ENCODE measurements around the gene TMEM98. TPM values are rescaled to one million over a fixed set of nuclear protein-coding genes. Genes with fewer than 3 reads are reported as not detected.

TMEM98 gene
- total RNA-seq, 2 experiments from 2014 or later: not detected

DNA sequence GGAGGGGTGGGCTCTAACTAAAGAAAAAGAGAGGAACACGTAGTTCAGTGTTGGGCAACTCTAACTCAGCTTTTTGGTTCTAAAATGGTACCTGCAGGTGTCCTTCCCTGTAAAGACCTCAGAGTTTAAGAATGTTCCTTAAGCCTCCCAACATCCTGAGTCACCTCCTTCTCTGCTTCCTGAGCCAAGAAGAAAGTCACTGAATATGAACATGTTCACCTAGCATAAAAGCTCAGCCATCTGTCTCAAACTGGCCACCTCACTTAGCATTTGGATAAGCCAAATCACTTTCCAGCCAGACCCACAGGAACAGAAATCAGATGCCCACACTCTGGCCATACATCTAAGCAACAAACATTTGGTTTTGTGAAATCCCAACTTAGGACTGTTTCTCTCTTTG, 3.7 kb downstream of the TMEM98 start:
- no TSS peak for BruUV-seq (replicated peaks)
- H3K36me3 ChIP-seq (ENCODE audit: insufficient read depth, low read length): no peaks in the 10 kb centered on the region
- no peak overlapping the region for H3K4me3 ChIP-seq (ENCODE audit: low read depth, low read length, poor library complexity, severe bottlenecking)
- no peak overlapping the region for H3K27ac ChIP-seq (ENCODE audit: low read depth, low read length, poor library complexity, severe bottlenecking)
- CTCF ChIA-PET (ENCODE audit: unreplicated experiment): no interaction called here
- DNase-seq (ENCODE audit: low spot score): no peak
- intact Hi-C loops (cut with micrococcal nuclease; ENCODE audit: unreplicated experiment): no loop called here
- no peaks in the 10 kb centered on the region for H3K4me1 ChIP-seq (ENCODE audit: insufficient read depth, low read length, poor library complexity, severe bottlenecking)
- H3K9me3 ChIP-seq (ENCODE audit: low read length): no peaks in the 10 kb centered on the region
- TF ChIP-seq, protein P1, sequence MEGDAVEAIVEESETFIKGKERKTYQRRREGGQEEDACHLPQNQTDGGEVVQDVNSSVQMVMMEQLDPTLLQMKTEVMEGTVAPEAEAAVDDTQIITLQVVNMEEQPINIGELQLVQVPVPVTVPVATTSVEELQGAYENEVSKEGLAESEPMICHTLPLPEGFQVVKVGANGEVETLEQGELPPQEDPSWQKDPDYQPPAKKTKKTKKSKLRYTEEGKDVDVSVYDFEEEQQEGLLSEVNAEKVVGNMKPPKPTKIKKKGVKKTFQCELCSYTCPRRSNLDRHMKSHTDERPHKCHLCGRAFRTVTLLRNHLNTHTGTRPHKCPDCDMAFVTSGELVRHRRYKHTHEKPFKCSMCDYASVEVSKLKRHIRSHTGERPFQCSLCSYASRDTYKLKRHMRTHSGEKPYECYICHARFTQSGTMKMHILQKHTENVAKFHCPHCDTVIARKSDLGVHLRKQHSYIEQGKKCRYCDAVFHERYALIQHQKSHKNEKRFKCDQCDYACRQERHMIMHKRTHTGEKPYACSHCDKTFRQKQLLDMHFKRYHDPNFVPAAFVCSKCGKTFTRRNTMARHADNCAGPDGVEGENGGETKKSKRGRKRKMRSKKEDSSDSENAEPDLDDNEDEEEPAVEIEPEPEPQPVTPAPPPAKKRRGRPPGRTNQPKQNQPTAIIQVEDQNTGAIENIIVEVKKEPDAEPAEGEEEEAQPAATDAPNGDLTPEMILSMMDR (conservative IDR thresholded peaks at IDR 0.05; ENCODE audit: low read length): no peak
- TF ChIP-seq EZH2phosphoT487 (IDR thresholded peaks at IDR 0.05; ENCODE audit: borderline replicate concordance, low read depth, low read length): no peak
- H2AFZ ChIP-seq (ENCODE audit: low read length): no peak overlapping the region
- no peak overlapping the region for H3K4me2 ChIP-seq (ENCODE audit: low read length)
- no peaks in the 10 kb centered on the region for H3K9me2 ChIP-seq (ENCODE audit: insufficient read depth, low read length)
- POLR2A ChIA-PET: no interaction called here
- H4K20me1 ChIP-seq (ENCODE audit: insufficient read depth, low read length): no peaks in the 10 kb centered on the region
- no peaks in the 10 kb centered on the region for H3K79me2 ChIP-seq (ENCODE audit: insufficient read depth, low read depth, low read length)

DNA sequence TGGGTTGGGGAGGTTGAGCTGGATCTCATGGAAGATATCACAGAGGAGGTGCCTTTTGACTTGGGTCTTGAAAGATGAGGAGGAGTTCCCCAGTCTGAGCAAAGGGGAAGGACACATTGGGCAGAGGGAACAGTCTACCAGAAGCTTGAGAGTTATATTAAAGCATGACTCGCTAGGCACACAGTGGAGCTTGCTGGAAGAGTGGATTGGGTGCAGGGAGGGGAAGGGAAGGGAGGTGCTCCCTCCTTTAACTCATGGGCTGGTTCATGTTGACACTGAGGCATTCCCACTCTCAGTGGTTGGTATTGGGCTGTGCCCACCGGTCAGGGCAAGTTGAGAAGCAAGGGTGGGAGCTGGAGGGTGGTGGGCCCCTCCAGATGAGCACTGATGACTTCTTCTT, 5.9 kb downstream of the TMEM98 start:
- BruUV-seq (replicated peaks): no TSS peak
- no peak overlapping the region for H3K4me3 ChIP-seq (ENCODE audit: low read depth, low read length, poor library complexity, severe bottlenecking)
- POLR2A ChIA-PET: no interaction called here
- no peaks in the 10 kb centered on the region for H3K9me2 ChIP-seq (ENCODE audit: insufficient read depth, low read length)
- CTCF ChIA-PET (ENCODE audit: unreplicated experiment): no interaction called here
- no peak for DNase-seq (ENCODE audit: low spot score)
- H3K79me2 ChIP-seq (ENCODE audit: insufficient read depth, low read depth, low read length): no peaks in the 10 kb centered on the region
- no peak overlapping the region for H2AFZ ChIP-seq (ENCODE audit: low read length)
- intact Hi-C loops (cut with micrococcal nuclease; ENCODE audit: unreplicated experiment): no loop called here
- H3K4me2 ChIP-seq (ENCODE audit: low read length): no peak overlapping the region
- TF ChIP-seq EZH2phosphoT487 (IDR thresholded peaks at IDR 0.05; ENCODE audit: borderline replicate concordance, low read depth, low read length): no peak
- TF ChIP-seq, protein P1 (conservative IDR thresholded peaks at IDR 0.05; ENCODE audit: low read length): no peak
- H3K27ac ChIP-seq (ENCODE audit: low read depth, low read length, poor library complexity, severe bottlenecking): no peak overlapping the region
- H3K4me1 ChIP-seq (ENCODE audit: insufficient read depth, low read length, poor library complexity, severe bottlenecking): no peaks in the 10 kb centered on the region
- no peaks in the 10 kb centered on the region for H3K9me3 ChIP-seq (ENCODE audit: low read length)
- no peaks in the 10 kb centered on the region for H4K20me1 ChIP-seq (ENCODE audit: insufficient read depth, low read length)
- no peaks in the 10 kb centered on the region for H3K36me3 ChIP-seq (ENCODE audit: insufficient read depth, low read length)

DNA sequence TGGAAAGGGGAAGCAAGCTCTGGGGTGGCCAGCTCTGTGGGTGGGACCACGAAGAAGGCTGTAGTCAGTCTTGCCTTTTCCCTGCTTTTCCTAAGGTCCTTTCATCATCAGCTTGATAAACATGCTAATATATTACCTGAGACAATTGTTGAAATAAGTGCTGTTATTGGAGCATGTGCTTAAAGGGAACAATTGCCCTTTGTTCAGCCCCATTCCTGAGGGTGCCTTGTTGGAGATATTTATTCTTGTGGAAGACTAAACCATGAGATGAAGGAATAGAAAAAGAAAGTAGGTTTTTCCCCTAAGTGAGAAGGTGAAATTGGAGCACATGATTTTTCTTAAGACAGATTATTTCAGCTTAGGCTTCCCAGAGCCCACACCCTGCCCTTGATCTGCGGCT, 7.8 kb downstream of the TMEM98 start:
- Histone ChIP-seq H3K36me3 (ENCODE audit: insufficient read depth, low read length) (no peaks in the 10 kb centered on the region), H3K79me2 (ENCODE audit: insufficient read depth, low read depth, low read length) (no peaks in the 10 kb centered on the region), H3K9me2 (ENCODE audit: insufficient read depth, low read length) (no peaks in the 10 kb centered on the region), H4K20me1 (ENCODE audit: insufficient read depth, low read length) (no peaks in the 10 kb centered on the region), H3K27ac (ENCODE audit: low read depth, low read length, poor library complexity, severe bottlenecking) (no peak overlapping the region), H2AFZ (ENCODE audit: low read length) (no peak overlapping the region), H3K4me2 (ENCODE audit: low read length) (no peak overlapping the region), H3K4me3 (ENCODE audit: low read depth, low read length, poor library complexity, severe bottlenecking) (no peak overlapping the region), H3K4me1 (ENCODE audit: insufficient read depth, low read length, poor library complexity, severe bottlenecking) (no peaks in the 10 kb centered on the region), H3K9me3 (ENCODE audit: low read length) (no peaks in the 10 kb centered on the region)
- intact Hi-C loops (cut with micrococcal nuclease; ENCODE audit: unreplicated experiment): no loop called here
- no TSS peak for BruUV-seq (replicated peaks)
- TF ChIP-seq, protein P1 (conservative IDR thresholded peaks at IDR 0.05; ENCODE audit: low read length): no peak
- no peak for TF ChIP-seq EZH2phosphoT487 (IDR thresholded peaks at IDR 0.05; ENCODE audit: borderline replicate concordance, low read depth, low read length)
- ChIA-PET POLR2A (no interaction called here), CTCF (ENCODE audit: unreplicated experiment) (no interaction called here)
- DNase-seq (ENCODE audit: low spot score): no peak

Data from OCI-LY7 (cell line).